HUES6 (cell line): ENCODE measurements around the gene ZNF311.
"Not testable (repeated sequence)": the region's sequence is repeated elsewhere in the genome, so short reads cannot be mapped to it uniquely, and the experiment has no call there.

Experiments
- H3K27ac ChIP-seq: 2 replicates; pipeline ENCODE4 v1.7.0; 2013; ENCODE audit warnings: low read depth, mild to moderate bottlenecking, low read length, inconsistent platforms
- H3K27me3 ChIP-seq: 2 replicates; pipeline ENCODE4 v1.6.1; 2013; ENCODE audit warnings: low read length; ENCODE audit not compliant: control insufficient read depth, insufficient read depth
- H3K36me3 ChIP-seq: 2 replicates; pipeline ENCODE4 v1.6.1; 2013; ENCODE audit warnings: low read length; ENCODE audit not compliant: control insufficient read depth, insufficient read depth
- H3K4me1 ChIP-seq: 2 replicates; pipeline ENCODE4 v1.6.1; 2013; ENCODE audit warnings: low read length; ENCODE audit not compliant: control insufficient read depth, insufficient read depth
- H3K4me3 ChIP-seq: 2 replicates; pipeline ENCODE4 v1.5.1; 2013; ENCODE audit warnings: low read depth, low read length
- H3K9ac ChIP-seq: one replicate; pipeline ENCODE4 v1.6.1; 2013; ENCODE audit warnings: mild to moderate bottlenecking, low read length
- H3K9me3 ChIP-seq: 2 replicates; pipeline ENCODE4 v1.6.1; 2013; ENCODE audit warnings: low read depth, low read length; ENCODE audit not compliant: control insufficient read depth, insufficient read depth

Gene ZNF311

GRCh38 chr6:28953039-28953584 lies 52.0 kb downstream of the ZNF311 start:
- peaks cover 9% of the 10 kb centered on the region; the same call in 1 of the 2 replicates for H3K4me1 ChIP-seq
- H3K36me3 ChIP-seq: no peaks in the 10 kb centered on the region
- peak overlapping the region; percentile 86 for H3K4me3 ChIP-seq
- peaks cover 2% of the 10 kb centered on the region; the same call in 1 of the 2 replicates for H3K9me3 ChIP-seq
- H3K9ac ChIP-seq: peak overlapping the region; percentile 55
- no peak overlapping the region for H3K27ac ChIP-seq
- no peaks in the 10 kb centered on the region for H3K27me3 ChIP-seq

- H3K4me3 ChIP-seq, H3K27me3 ChIP-seq, H3K9ac ChIP-seq, H3K27ac ChIP-seq, H3K36me3 ChIP-seq, H3K9me3 ChIP-seq: not testable (repeated sequence)
- peaks cover 15% of the 10 kb centered on the region; the same call in 1 of the 2 replicates for H3K4me1 ChIP-seq
These were observed 55.4 kb downstream of the ZNF311 start for GRCh38 chr6:28949656-28950195.

- H3K36me3 ChIP-seq: no peaks in the 10 kb centered on the region
- H3K4me1 ChIP-seq: peaks cover 15% of the 10 kb centered on the region; the same call in 1 of the 2 replicates
- H3K27ac ChIP-seq: no peak overlapping the region
- peaks cover 2% of the 10 kb centered on the region; the same call in 1 of the 2 replicates for H3K9me3 ChIP-seq
- H3K27me3 ChIP-seq: no peaks in the 10 kb centered on the region
- no peak overlapping the region for H3K4me3 ChIP-seq
- peak overlapping the region; percentile 20 for H3K9ac ChIP-seq
These were observed 56.2 kb downstream of the ZNF311 start for GRCh38 chr6:28948782-28949486.

GRCh38 chr6:28947831-28948270 lies 57.3 kb downstream of the ZNF311 start:
- H3K36me3 ChIP-seq: no peaks in the 10 kb centered on the region
- H3K9ac ChIP-seq: no peak overlapping the region
- no peak overlapping the region for H3K4me3 ChIP-seq
- H3K9me3 ChIP-seq: peaks cover 2% of the 10 kb centered on the region; the same call in 1 of the 2 replicates
- H3K27ac ChIP-seq: no peak overlapping the region
- H3K4me1 ChIP-seq: peaks cover 15% of the 10 kb centered on the region; the same call in 1 of the 2 replicates
- no peaks in the 10 kb centered on the region for H3K27me3 ChIP-seq

- Histone ChIP-seq H3K4me3 (no peak overlapping the region), H3K27ac (no peak overlapping the region), H3K27me3 (no peaks in the 10 kb centered on the region), H3K4me1 (peaks cover 15% of the 10 kb centered on the region; the same call in 1 of the 2 replicates), H3K9ac (no peak overlapping the region), H3K9me3 (peaks cover 2% of the 10 kb centered on the region; the same call in 1 of the 2 replicates), H3K36me3 (no peaks in the 10 kb centered on the region)
These were observed 57.9 kb downstream of the ZNF311 start for GRCh38 chr6:28947067-28947765.

GRCh38 chr6:28945349-28945748 lies 59.8 kb downstream of the ZNF311 start:
- H3K4me3 ChIP-seq: no peak overlapping the region
- peaks cover 2% of the 10 kb centered on the region; the same call in 1 of the 2 replicates for H3K9me3 ChIP-seq
- H3K4me1 ChIP-seq: peaks cover 15% of the 10 kb centered on the region; the same call in 1 of the 2 replicates
- no peaks in the 10 kb centered on the region for H3K36me3 ChIP-seq
- no peak overlapping the region for H3K9ac ChIP-seq
- no peak overlapping the region for H3K27ac ChIP-seq
- H3K27me3 ChIP-seq: no peaks in the 10 kb centered on the region
